Rectal smooth muscle tissue (tissue), 1 donor: ENCODE results near the gene CYP4V2.

Experiments
- H3K27ac ChIP-seq: one replicate; pipeline ENCODE4 v1.7.0; 2013; ENCODE audit warnings: low read depth, low read length, inconsistent platforms
- H3K27me3 ChIP-seq: one replicate; pipeline ENCODE4 v1.7.0; 2013; ENCODE audit warnings: low read length; ENCODE audit not compliant: control insufficient read depth, insufficient read depth
- H3K36me3 ChIP-seq: one replicate; pipeline ENCODE4 v1.7.0; 2013; ENCODE audit warnings: low read length; ENCODE audit not compliant: control insufficient read depth, insufficient read depth
- H3K4me1 ChIP-seq: one replicate; pipeline ENCODE4 v1.7.0; 2013; ENCODE audit warnings: low read length; ENCODE audit not compliant: control insufficient read depth, insufficient read depth
- H3K4me3 ChIP-seq: one replicate; pipeline ENCODE4 v1.7.0; 2013; ENCODE audit warnings: low read length
- H3K9ac ChIP-seq: one replicate; pipeline ENCODE4 v1.7.0; 2013; ENCODE audit warnings: low read length

CYP4V2 gene

DNA sequence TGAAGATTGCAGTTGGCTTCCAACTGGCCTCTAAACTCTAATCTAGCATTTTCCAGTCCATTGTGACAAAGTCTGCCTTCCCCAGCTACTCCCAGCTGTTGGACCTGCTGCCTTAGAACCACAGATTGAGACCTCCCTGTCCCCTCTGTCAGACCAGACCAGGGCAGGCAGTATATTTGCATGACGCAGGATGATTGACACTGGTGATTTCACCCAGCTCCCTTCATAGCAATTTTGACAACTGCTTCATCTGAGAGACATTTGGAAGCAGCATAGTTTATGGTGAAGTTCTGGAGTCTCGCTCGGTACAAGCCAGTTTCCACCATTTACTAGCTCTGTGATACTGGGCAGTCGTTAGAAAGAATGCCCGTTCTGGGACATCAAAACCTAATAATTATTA is 2.5 kb downstream of the CYP4V2 start:
- Histone ChIP-seq H3K27ac (peak overlapping the region; percentile 97), H3K36me3 (peaks cover 7% of the 10 kb centered on the region), H3K4me1 (peaks cover 19% of the 10 kb centered on the region), H3K4me3 (no peak overlapping the region), H3K27me3 (no peaks in the 10 kb centered on the region), H3K9ac (no peak overlapping the region)

DNA sequence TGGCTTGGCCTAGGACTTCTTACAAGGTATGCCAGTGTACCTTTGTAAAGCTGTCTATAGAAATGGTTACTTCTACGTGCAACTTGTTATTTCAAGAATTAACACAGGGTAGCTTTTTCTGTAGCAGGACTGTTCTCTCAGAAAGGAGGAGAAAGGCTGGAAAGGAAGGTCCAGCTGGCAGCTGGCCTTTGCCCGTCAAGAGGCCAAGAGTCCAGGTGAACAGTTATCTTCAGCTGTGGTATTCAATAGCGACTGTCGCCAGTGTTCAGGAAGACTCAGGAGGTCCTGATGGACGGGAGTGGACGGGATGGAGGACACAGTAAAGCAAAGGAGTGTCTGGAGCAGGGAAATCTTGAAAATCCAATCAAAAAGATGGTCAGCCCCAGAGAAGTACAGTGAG is 4.7 kb downstream of the CYP4V2 start:
- peaks cover 11% of the 10 kb centered on the region for H3K4me1 ChIP-seq

DNA sequence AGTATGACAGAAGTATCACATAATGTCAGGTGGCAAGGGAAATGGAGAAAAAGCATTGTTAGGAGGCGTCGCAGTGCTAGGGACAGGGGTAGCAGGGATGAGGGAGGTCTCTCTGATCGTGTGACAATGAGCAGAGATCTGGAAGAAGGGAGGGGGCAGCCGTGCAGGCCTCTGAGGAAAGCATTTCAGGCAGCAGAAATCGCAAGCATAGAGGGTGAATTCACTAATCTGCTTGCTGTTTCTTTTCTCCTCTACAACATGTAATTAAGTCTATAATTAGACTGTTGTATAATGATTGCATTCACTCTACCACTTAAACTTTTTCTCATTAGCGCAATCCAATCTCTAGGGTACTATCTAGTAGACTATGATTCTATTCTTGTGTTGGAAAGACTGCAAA is 9.1 kb downstream of the CYP4V2 start:
- H3K27ac ChIP-seq, result no peak overlapping the region
- no peak overlapping the region for H3K9ac ChIP-seq
- H3K4me3 ChIP-seq, result no peak overlapping the region
- peaks cover 7% of the 10 kb centered on the region for H3K36me3 ChIP-seq
- peaks cover 3% of the 10 kb centered on the region for H3K4me1 ChIP-seq
- H3K27me3 ChIP-seq, result no peaks in the 10 kb centered on the region

More for the DNA sequence above, 4.7 kb downstream of the CYP4V2 start:
- Histone ChIP-seq H3K36me3 (peaks cover 7% of the 10 kb centered on the region), H3K9ac (no peak overlapping the region), H3K27ac (no peak overlapping the region), H3K4me3 (no peak overlapping the region), H3K27me3 (no peaks in the 10 kb centered on the region)

DNA sequence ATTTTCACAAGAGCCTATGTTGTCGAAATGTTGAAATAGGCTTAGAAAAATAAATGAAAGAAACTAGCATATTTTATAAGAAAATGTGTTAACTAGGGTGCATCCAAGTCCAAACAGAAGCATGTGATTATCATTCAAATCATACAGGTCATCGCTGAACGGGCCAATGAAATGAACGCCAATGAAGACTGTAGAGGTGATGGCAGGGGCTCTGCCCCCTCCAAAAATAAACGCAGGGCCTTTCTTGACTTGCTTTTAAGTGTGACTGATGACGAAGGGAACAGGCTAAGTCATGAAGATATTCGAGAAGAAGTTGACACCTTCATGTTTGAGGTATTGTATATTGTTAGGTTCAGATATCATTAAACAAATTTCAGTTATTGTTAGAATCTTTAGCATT is 9.6 kb downstream of the CYP4V2 start:
- H3K9ac ChIP-seq, result no peak overlapping the region
- no peak overlapping the region for H3K27ac ChIP-seq
- no peaks in the 10 kb centered on the region for H3K27me3 ChIP-seq
- H3K36me3 ChIP-seq, result peaks cover 7% of the 10 kb centered on the region
- no peak overlapping the region for H3K4me3 ChIP-seq
- peaks cover 3% of the 10 kb centered on the region for H3K4me1 ChIP-seq

DNA sequence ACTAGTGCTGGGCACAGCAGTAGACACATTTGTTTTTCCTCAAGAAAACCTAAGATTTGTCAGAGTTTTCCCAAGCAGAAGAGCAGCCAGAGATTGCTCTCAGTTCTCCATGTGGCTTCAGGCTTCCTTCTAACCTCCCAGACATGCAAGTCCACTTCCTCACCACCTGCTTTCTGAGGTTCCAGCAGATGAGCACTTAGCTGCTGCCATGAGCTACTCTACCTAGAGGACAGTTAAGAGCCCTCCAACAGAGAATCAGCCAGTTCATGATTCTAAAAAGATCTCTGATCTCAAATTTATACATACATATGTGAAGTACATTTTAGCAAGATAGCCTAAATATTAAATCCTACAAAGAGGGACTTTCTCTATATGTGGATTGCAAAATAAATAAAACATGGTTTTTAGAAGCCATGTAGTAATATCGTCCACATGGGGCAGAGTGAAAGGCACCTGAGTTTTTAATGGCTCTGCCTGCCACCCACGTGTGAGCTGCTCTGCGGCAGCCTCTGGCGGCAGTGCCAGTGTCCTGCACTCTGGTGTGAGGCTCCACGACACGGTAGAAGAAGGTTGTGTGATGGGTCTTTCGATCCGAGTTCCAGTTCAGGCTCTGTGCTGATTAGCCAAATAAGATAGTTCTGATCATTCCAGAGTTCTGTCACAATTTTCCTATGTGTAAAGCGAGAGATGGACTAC is 10.3 kb downstream of the CYP4V2 start:
- Histone ChIP-seq H3K27ac (no peak overlapping the region), H3K4me3 (no peak overlapping the region), H3K9ac (no peak overlapping the region), H3K36me3 (peaks cover 7% of the 10 kb centered on the region), H3K27me3 (no peaks in the 10 kb centered on the region), H3K4me1 (peaks cover 3% of the 10 kb centered on the region)

DNA sequence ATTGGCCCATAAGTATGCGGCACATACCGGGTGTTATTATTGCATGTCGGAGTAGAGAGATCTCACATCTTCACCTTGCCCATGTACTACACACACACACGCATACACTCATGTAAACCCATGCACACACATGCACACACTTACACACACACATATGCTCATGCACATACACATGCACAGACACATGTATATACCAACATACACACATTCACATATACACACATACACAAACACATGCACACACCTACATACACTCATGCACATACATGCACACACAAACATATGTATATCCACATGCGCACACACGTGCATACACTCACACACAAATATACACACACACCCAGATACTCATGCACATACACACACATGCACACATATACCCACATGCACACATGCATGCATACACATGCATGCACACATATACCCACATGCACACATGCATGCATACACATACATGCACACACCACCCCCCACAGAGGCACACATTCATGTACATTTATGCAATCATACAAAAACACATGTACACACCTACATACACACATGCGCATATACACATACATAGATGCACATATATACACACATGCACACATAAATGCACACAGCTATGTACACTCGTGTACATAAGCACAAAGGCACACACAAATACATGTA is 11.2 kb downstream of the CYP4V2 start:
- no peak overlapping the region for H3K4me3 ChIP-seq
- H3K27me3 ChIP-seq, result no peaks in the 10 kb centered on the region
- H3K27ac ChIP-seq, result no peak overlapping the region
- H3K4me1 ChIP-seq, result peaks cover 3% of the 10 kb centered on the region
- H3K9ac ChIP-seq, result no peak overlapping the region
- H3K36me3 ChIP-seq, result peaks cover 2% of the 10 kb centered on the region

DNA sequence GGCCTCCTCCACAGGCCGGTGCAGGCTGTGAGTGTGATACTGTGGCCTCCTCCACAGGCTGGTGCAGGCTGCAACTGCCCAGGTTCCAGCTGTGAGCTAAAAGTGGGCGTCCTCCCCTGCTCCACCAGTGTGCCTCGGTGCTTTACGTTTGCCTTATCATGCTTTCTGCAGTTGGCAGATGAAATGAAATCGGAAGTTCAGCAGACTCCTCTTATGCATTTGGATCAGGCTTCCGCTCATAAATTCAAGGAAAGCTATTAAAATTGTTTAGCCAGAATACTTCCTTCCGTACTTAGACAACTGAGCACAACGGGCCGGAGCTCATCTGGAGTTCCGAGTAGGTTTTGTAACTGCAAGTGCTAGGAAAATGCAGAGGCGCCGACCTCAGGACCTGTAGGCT is 12.0 kb downstream of the CYP4V2 start:
- Histone ChIP-seq H3K4me1 (peaks cover 3% of the 10 kb centered on the region), H3K4me3 (no peak overlapping the region), H3K36me3 (no peaks in the 10 kb centered on the region), H3K9ac (no peak overlapping the region), H3K27ac (peak overlapping the region; percentile 15), H3K27me3 (no peaks in the 10 kb centered on the region)

DNA sequence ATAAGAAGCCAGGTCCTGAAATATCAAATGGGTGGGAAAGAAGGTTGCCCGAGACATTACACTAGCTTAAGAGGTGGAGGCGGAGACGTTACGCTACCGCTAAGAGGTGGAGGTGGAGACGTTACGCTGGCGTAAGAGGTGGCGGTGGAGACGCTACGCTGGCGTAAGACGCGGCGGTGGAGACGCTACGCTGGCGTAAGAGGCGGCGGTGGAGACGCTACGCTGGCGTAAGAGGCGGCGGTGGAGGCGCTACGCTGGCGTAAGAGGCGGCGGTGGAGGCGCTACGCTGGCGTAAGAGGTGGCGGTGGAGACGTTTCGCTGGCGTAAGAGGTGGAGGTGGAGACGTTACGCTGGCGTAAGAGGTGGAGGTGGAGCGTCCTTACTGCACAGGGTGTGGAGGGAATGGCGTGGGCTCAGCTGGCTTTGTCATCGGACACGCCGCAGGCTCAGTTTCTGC is 12.8 kb downstream of the CYP4V2 start:
- H3K36me3 ChIP-seq, result peaks cover 4% of the 10 kb centered on the region
- H3K4me3 ChIP-seq, result peak overlapping the region; percentile 51
- no peak overlapping the region for H3K9ac ChIP-seq
- H3K27me3 ChIP-seq, result no peaks in the 10 kb centered on the region
- peaks cover 3% of the 10 kb centered on the region for H3K4me1 ChIP-seq
- H3K27ac ChIP-seq, result peak overlapping the region; percentile 21

DNA sequence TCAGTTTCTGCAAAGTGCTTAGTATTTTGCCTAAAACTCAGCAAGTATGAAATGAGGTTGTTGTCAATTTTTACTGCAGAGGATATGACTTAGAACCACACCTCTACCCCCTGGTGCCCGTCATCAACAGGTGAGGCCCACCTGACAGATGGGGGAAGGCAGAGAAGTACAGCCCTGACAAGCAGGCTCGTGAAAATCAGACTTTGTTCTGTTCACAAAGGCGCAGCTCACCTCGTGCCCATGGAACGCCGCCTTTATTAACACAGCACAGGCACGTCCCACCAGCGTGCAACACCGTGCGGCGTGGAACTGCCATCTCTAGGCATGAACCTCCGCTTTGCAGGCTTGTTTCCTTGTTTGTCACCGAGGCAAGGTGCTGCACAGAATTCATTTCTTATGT is 13.3 kb downstream of the CYP4V2 start:
- Histone ChIP-seq H3K36me3 (peaks cover 7% of the 10 kb centered on the region), H3K27ac (peak overlapping the region; percentile 21), H3K27me3 (no peaks in the 10 kb centered on the region), H3K4me3 (peak overlapping the region; percentile 51), H3K4me1 (peaks cover 3% of the 10 kb centered on the region), H3K9ac (no peak overlapping the region)

DNA sequence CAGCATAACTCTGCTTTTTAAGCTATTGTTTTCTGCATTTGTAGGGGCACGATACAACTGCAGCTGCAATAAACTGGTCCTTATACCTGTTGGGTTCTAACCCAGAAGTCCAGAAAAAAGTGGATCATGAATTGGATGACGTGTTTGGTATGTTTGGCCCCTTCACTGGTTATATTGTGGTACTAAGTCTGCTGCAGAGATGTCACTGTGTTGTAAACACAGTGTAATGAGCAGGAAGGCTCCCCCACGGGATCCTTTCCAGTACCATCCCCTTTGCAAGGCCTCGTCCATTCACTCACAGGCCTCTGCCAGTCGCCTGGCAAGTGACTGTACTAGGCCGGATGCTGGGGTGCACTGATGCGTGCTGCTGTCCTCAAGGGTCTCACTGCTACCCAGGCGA is 13.8 kb downstream of the CYP4V2 start:
- Histone ChIP-seq H3K36me3 (peaks cover 7% of the 10 kb centered on the region), H3K9ac (no peak overlapping the region), H3K4me3 (no peak overlapping the region), H3K27me3 (no peaks in the 10 kb centered on the region), H3K27ac (no peak overlapping the region), H3K4me1 (peaks cover 3% of the 10 kb centered on the region)

DNA sequence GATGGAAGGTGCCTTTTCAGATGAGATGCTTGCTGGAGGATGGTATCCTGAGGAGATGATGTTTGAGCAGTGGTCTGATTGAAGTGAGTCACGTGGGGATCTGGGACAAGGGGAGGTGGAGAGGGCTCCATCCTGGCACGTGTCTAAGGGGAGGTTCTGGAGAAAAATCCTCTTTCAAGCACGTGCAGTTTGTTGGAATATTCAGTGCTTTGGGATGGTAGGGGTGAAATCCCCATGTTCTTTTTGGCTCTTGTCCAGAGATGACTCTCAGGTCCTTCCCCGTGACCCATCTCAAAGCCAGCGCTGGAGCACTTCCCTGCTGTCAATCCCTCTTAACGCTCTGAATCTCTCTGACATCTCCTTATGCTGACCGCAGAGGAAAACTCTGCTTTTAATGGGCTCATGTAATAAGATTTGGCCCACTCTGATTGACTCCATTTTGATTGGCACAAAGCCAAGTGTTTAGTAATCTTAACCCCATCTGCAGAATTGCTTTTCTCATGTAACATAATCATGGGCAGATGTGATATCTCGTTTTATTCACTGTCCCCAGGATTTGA is 25.2 kb downstream of the CYP4V2 start:
- H3K27ac ChIP-seq, result no peak overlapping the region
- no peak overlapping the region for H3K9ac ChIP-seq
- no peaks in the 10 kb centered on the region for H3K36me3 ChIP-seq
- H3K27me3 ChIP-seq, result no peaks in the 10 kb centered on the region
- no peak overlapping the region for H3K4me3 ChIP-seq
- H3K4me1 ChIP-seq, result no peaks in the 10 kb centered on the region

DNA sequence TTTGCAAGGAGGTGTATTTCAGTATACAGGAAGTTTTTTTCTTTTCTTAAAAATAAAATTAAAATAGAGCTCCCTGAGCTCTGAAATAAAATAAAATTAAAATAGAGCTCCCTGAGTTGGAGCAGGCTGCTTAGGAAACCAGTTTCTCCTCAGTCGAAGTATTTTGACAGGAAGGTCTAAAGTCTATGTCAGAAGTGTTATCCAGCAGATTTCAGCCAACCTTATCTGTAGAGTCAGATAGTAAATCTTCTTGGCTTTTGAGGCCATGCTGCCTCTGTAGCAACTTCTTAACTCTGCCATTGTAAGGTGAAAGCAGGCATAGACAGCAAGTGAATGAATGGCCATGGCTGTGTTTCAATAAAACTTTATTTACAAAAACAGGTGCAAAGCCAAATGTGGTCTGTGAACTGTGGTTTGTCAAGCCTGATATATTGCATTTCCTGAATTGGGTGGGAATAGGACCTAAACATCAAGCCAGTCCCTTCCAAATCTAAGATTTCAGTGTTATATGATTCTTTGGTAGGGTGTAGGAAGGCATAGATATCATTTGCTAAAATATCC is 26.4 kb downstream of the CYP4V2 start:
- no peak overlapping the region for H3K27ac ChIP-seq
- H3K4me1 ChIP-seq, result no peaks in the 10 kb centered on the region
- H3K36me3 ChIP-seq, result no peaks in the 10 kb centered on the region
- no peaks in the 10 kb centered on the region for H3K27me3 ChIP-seq
- no peak overlapping the region for H3K9ac ChIP-seq
- H3K4me3 ChIP-seq, result no peak overlapping the region
